Neural progenitor cell (in vitro differentiated cells): ENCODE results near the gene CAMK1D. TPM values are rescaled to one million over a fixed set of nuclear protein-coding genes. Genes with fewer than 3 reads are reported as not detected.

ENCODE experiments used
- DNase-seq: peaks from one replicate; pipeline ENCODE4 v3.0.0-alpha.2; 2016; ENCODE audit warnings: low spot score
- H2AFZ ChIP-seq: fragments of 200-600 bp; sonication (generic); replicated peaks from 2 replicates; pipeline ENCODE4 v1.6.1; 2016; ENCODE audit warnings: antibody characterized with exemption
- H3F3A ChIP-seq: fragments of 200-600 bp; sonication (generic); 2 replicates; pipeline ENCODE4 v1.6.1; 2016; ENCODE audit warnings: antibody characterized with exemption, low read depth
- H3K27ac ChIP-seq: fragments of 200-600 bp; sonication (generic); 2 replicates; pipeline ENCODE4 v1.5.1; 2016; ENCODE audit warnings: mild to moderate bottlenecking
- H3K27me3 ChIP-seq: fragments of 200-600 bp; sonication (generic); 2 replicates; pipeline ENCODE4 v1.6.1; 2016; ENCODE audit warnings: mild to moderate bottlenecking, moderate library complexity
- H3K36me3 ChIP-seq: fragments of 200-600 bp; sonication (generic); 2 replicates; pipeline ENCODE4 v1.5.1; 2016
- H3K4me1 ChIP-seq: fragments of 200-600 bp; sonication (generic); 2 replicates; pipeline ENCODE4 v1.6.1; 2016; ENCODE audit warnings: mixed run types
- H3K4me2 ChIP-seq: fragments of 200-600 bp; sonication (generic); 2 replicates; pipeline ENCODE4 v1.6.1; 2016
- H3K4me3 ChIP-seq: fragments of 200-600 bp; sonication (generic); 2 replicates; pipeline ENCODE4 v1.5.1; 2016
- H3K79me2 ChIP-seq: fragments of 200-600 bp; sonication (generic); 2 replicates; pipeline ENCODE4 v1.6.1; 2016; ENCODE audit warnings: low read depth
- H3K9ac ChIP-seq: fragments of 200-600 bp; sonication (generic); 2 replicates; pipeline ENCODE4 v1.6.1; 2016
- H3K9me3 ChIP-seq: fragments of 200-600 bp; sonication (generic); 2 replicates; pipeline ENCODE4 v1.5.1; 2016; ENCODE audit warnings: low read depth
- H4K20me1 ChIP-seq: fragments of 200-600 bp; sonication (generic); 2 replicates; pipeline ENCODE4 v1.6.1; 2016; ENCODE audit warnings: low read depth
- H3K27ac Mint-ChIP-seq: 3 replicates; pipeline ENCODE4 v1.8.0; 2021; ENCODE audit warnings: mixed read lengths
- H3K27me3 Mint-ChIP-seq: 2 replicates; pipeline ENCODE4 v1.8.0; 2022; ENCODE audit warnings: low read depth, mild to moderate bottlenecking, inconsistent platforms, moderate library complexity, mixed read lengths; ENCODE audit not compliant: insufficient read depth
- H3K36me3 Mint-ChIP-seq: 3 replicates; pipeline ENCODE4 v1.8.0; 2021; ENCODE audit warnings: mixed read lengths
- H3K4me1 Mint-ChIP-seq: 3 replicates; pipeline ENCODE4 v1.8.0; 2021; ENCODE audit warnings: mixed read lengths
- H3K4me3 Mint-ChIP-seq: 3 replicates; pipeline ENCODE4 v1.8.0; 2021; ENCODE audit warnings: mild to moderate bottlenecking, moderate library complexity, mixed read lengths
- H3K9me3 Mint-ChIP-seq: 3 replicates; pipeline ENCODE4 v1.8.0; 2020; ENCODE audit warnings: mixed read lengths
- EZH2 ChIP-seq: fragments of 200-600 bp; sonication (generic); IDR thresholded peaks from 2 replicates; pipeline ENCODE4 v1.6.1; 2017; ENCODE audit warnings: antibody characterized with exemption, mild to moderate bottlenecking, moderate library complexity
- EZH2phosphoT487 ChIP-seq: fragments of 200-600 bp; sonication (generic); IDR thresholded peaks from 2 replicates; pipeline ENCODE4 v1.6.1; 2017; ENCODE audit warnings: antibody characterized with exemption
- total RNA-seq: library from RNA; depleted of rRNA; stranded (reverse); fragments of >200 nt; gene quantifications from 2 replicates; pipeline ENCODE4 v1.2.3, GENCODE V29; 2015; ENCODE audit warnings: low replicate concordance
- TF ChIP-seq, protein P1 (sequence below): fragments of 200-600 bp; sonication (generic); IDR thresholded peaks from 2 replicates; pipeline ENCODE4 v1.5.1; 2017; ENCODE audit warnings: antibody characterized with exemption, mild to moderate bottlenecking

The CAMK1D gene
- total RNA-seq, 1 donor from 2014 or later: 7.6 TPM

DNA sequence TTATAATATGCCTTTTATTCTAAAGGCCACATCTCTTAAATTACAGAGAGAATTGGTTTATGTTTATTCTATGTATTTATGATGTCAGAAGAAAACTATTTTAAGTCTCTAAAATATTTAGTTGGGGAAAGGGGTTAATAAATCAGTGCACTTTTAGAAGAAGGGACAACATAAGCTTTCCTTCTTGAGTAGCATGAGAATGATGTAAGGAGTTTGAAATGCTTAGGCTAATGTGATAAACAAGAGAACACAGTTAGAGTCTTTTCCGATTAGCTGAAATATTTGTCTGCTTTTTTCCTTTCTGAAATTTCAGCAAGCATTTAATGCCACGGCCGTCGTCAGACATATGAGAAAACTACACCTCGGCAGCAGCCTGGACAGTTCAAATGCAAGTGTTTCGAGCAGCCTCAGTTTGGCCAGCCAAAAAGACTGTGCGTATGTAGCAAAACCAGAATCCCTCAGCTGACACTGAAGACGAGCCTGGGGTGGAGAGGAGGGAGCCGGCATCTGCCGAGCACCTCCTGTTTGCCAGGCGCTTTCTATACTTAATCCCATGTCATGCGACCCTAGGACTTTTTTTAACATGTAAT, 476.0 kb downstream of the CAMK1D start:
- H3K27me3 Mint-ChIP-seq: peaks cover 4% of the 10 kb centered on the region
- Histone ChIP-seq H3K9ac (no peak overlapping the region), H3K27me3 (no peaks in the 10 kb centered on the region)

DNA sequence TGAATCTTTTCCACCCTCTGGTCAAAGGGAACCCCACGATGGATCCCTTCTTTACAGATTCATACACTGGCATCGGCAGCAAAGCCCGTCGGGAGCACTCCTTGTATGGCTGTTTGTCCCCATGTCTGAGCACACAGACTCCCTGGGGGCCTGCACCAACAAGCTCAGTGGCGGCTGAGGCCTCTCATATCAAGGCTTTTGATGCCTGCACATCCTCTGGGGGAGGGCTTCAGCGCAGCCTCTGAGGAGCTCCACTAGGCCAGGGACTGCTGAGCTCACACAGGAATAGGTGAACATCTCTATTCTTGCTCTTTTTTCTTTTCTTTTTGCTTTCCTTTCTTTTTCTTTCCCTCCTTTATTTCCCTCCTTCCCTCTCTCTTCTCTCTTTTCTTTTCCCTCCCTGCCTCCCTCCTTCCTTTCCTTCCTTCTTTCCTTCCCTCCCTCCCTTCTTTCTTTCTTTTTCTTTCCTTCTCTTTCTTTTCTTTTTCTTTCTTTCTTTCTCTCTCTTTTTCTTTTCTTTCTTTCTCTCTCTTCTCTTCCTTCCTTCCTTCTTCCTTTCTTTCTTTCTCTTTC, 477.5 kb downstream of the CAMK1D start:
- Mint-ChIP-seq H3K27me3 (peaks cover 4% of the 10 kb centered on the region), H3K4me1 (peaks cover 14% of the 10 kb centered on the region), H3K27ac (peak overlapping the region; percentile 17), H3K36me3 (peaks cover 6% of the 10 kb centered on the region), H3K9me3 (no peaks in the 10 kb centered on the region), H3K4me3 (no peak overlapping the region)
- Histone ChIP-seq H2AFZ (no peak overlapping the region), H3K27ac (no peak overlapping the region), H3K36me3 (no peaks in the 10 kb centered on the region), H3K9me3 (no peaks in the 10 kb centered on the region), H3K9ac (no peak overlapping the region), H3K4me1 (no peaks in the 10 kb centered on the region), H3K4me2 (no peak overlapping the region), H4K20me1 (no peaks in the 10 kb centered on the region), H3F3A (no peaks in the 10 kb centered on the region), H3K27me3 (no peaks in the 10 kb centered on the region), H3K4me3 (no peak overlapping the region), H3K79me2 (no peaks in the 10 kb centered on the region)
- DNase-seq: no peak
- TF ChIP-seq, protein P1, sequence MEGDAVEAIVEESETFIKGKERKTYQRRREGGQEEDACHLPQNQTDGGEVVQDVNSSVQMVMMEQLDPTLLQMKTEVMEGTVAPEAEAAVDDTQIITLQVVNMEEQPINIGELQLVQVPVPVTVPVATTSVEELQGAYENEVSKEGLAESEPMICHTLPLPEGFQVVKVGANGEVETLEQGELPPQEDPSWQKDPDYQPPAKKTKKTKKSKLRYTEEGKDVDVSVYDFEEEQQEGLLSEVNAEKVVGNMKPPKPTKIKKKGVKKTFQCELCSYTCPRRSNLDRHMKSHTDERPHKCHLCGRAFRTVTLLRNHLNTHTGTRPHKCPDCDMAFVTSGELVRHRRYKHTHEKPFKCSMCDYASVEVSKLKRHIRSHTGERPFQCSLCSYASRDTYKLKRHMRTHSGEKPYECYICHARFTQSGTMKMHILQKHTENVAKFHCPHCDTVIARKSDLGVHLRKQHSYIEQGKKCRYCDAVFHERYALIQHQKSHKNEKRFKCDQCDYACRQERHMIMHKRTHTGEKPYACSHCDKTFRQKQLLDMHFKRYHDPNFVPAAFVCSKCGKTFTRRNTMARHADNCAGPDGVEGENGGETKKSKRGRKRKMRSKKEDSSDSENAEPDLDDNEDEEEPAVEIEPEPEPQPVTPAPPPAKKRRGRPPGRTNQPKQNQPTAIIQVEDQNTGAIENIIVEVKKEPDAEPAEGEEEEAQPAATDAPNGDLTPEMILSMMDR: no peak
- no peak for TF ChIP-seq EZH2phosphoT487
- no peak for TF ChIP-seq EZH2

More for the DNA sequence above, 476.0 kb downstream of the CAMK1D start:
- Histone ChIP-seq H3K9me3 (no peaks in the 10 kb centered on the region), H4K20me1 (no peaks in the 10 kb centered on the region), H3K4me2 (no peak overlapping the region), H3K79me2 (no peaks in the 10 kb centered on the region), H3F3A (no peaks in the 10 kb centered on the region), H3K4me3 (no peak overlapping the region), H3K27ac (no peak overlapping the region), H3K36me3 (no peaks in the 10 kb centered on the region), H2AFZ (no peak overlapping the region), H3K4me1 (no peaks in the 10 kb centered on the region)
- Mint-ChIP-seq H3K4me3 (no peak overlapping the region), H3K9me3 (no peaks in the 10 kb centered on the region), H3K27ac (no peak overlapping the region), H3K36me3 (peaks cover 3% of the 10 kb centered on the region), H3K4me1 (peaks cover 17% of the 10 kb centered on the region)
- DNase-seq: no peak
- TF ChIP-seq EZH2phosphoT487 (no peak), EZH2 (no peak)
- TF ChIP-seq, protein P1: no peak

DNA sequence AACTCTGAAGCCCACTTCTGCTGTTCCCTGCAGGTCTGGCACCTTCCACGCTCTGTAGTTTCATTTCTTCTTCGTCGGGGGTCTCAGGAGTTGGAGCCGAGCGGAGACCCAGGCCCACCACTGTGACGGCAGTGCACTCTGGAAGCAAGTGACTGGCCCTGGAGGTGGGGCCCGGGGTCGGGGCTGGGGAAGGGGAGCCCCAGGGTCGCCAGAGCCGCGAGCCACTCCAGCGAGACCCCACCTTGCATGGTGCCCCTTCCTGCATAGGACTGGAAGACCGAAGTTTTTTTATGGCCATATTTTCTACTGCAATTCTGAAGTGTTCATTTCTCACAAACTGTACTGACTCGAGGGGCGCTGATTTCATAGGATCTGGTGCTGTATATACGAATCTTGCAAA, 479.4 kb downstream of the CAMK1D start:
- H3K9me3 Mint-ChIP-seq: no peaks in the 10 kb centered on the region
- no peaks in the 10 kb centered on the region for H3F3A ChIP-seq
- H3K27me3 Mint-ChIP-seq: peaks cover 8% of the 10 kb centered on the region
- H4K20me1 ChIP-seq: no peaks in the 10 kb centered on the region
- H3K4me1 ChIP-seq: no peaks in the 10 kb centered on the region
- peaks cover 5% of the 10 kb centered on the region for H3K4me1 Mint-ChIP-seq
- no peak overlapping the region for H3K4me3 Mint-ChIP-seq
- H3K79me2 ChIP-seq: no peaks in the 10 kb centered on the region
- H3K9ac ChIP-seq: no peak overlapping the region
- TF ChIP-seq, protein P1: no peak
- no peak for TF ChIP-seq EZH2phosphoT487
- TF ChIP-seq EZH2: no peak
- H3K36me3 ChIP-seq: no peaks in the 10 kb centered on the region
- no peaks in the 10 kb centered on the region for H3K9me3 ChIP-seq
- peaks cover 6% of the 10 kb centered on the region for H3K36me3 Mint-ChIP-seq
- no peak overlapping the region for H2AFZ ChIP-seq
- H3K4me3 ChIP-seq: no peak overlapping the region
- H3K4me2 ChIP-seq: no peak overlapping the region
- no peak overlapping the region for H3K27ac Mint-ChIP-seq
- no peak overlapping the region for H3K27ac ChIP-seq
- no peaks in the 10 kb centered on the region for H3K27me3 ChIP-seq
- DNase-seq: no peak
